ENCODE measurements around the gene FBXO41. TPM values are rescaled to one million over a fixed set of nuclear protein-coding genes. Genes with fewer than 3 reads are reported as not detected.
A peak's percentile ranks its signal among the peaks of the same experiment; 100 is the strongest.

The FBXO41 gene
- total RNA-seq, 1 experiment from 2014 or later: 6.5 TPM

DNA sequence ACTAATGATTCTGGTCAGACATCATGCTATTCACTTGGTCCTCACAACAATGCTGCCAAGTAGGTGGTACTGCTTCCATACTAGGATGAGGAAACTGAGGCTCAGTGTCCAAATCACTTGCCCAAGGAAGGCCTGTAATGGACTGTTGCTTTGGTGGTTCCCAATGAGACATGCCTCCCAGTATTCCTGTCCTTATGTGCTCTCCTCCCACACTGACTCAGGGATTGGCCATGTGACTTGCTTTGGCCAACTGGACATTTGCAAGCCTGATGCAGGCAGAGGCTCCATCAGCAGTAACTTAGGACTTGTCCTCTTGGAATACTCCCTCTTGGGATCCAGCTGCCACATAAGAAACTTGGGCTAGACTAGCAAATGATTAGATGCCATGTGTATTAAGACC is 3.0 kb downstream of the FBXO41 start:
- no TSS peak for BruUV-seq (replicated peaks)
- no peak overlapping the region for H3K4me3 ChIP-seq (ENCODE audit: low read depth in 2 of 2, low read length in 2 of 2)
- no peak overlapping the region for H3K27ac ChIP-seq (ENCODE audit: low read length)
- ATAC-seq (no peak), DNase-seq (ENCODE audit: low read depth, low spot score) (no peak)
- CTCF ChIA-PET: no interaction called here
- intact Hi-C loops (cut with micrococcal nuclease; ENCODE audit: unreplicated experiment) (no loop called here), in situ Hi-C loops (cut with HindIII; ENCODE audit: low pct_unique_long_range_greater_than_20kb, low sequenced_read_pairs) (no loop called here)
- no peaks in the 10 kb centered on the region; the same call in 1 of the 2 replicates for H3K36me3 ChIP-seq (ENCODE audit: control insufficient read depth, insufficient read depth, low read length)
- TF ChIP-seq POLR2AphosphoS5 (IDR thresholded peaks at IDR 0.05; ENCODE audit: low read depth, low read length) (no peak), TCF7L2 (IDR thresholded peaks at IDR 0.05; ENCODE audit: low read depth, low read length) (no peak), SIN3A (IDR thresholded peaks at IDR 0.05; ENCODE audit: borderline replicate concordance, insufficient read depth, low read depth, low read length) (no peak)
- TF ChIP-seq, protein P1, sequence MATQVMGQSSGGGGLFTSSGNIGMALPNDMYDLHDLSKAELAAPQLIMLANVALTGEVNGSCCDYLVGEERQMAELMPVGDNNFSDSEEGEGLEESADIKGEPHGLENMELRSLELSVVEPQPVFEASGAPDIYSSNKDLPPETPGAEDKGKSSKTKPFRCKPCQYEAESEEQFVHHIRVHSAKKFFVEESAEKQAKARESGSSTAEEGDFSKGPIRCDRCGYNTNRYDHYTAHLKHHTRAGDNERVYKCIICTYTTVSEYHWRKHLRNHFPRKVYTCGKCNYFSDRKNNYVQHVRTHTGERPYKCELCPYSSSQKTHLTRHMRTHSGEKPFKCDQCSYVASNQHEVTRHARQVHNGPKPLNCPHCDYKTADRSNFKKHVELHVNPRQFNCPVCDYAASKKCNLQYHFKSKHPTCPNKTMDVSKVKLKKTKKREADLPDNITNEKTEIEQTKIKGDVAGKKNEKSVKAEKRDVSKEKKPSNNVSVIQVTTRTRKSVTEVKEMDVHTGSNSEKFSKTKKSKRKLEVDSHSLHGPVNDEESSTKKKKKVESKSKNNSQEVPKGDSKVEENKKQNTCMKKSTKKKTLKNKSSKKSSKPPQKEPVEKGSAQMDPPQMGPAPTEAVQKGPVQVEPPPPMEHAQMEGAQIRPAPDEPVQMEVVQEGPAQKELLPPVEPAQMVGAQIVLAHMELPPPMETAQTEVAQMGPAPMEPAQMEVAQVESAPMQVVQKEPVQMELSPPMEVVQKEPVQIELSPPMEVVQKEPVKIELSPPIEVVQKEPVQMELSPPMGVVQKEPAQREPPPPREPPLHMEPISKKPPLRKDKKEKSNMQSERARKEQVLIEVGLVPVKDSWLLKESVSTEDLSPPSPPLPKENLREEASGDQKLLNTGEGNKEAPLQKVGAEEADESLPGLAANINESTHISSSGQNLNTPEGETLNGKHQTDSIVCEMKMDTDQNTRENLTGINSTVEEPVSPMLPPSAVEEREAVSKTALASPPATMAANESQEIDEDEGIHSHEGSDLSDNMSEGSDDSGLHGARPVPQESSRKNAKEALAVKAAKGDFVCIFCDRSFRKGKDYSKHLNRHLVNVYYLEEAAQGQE (IDR thresholded peaks at IDR 0.05; ENCODE audit: insufficient read depth in 1 of 2, low read depth in 2 of 2, low read length in 1 of 2): no peak
- TF ChIP-seq, protein P2, sequence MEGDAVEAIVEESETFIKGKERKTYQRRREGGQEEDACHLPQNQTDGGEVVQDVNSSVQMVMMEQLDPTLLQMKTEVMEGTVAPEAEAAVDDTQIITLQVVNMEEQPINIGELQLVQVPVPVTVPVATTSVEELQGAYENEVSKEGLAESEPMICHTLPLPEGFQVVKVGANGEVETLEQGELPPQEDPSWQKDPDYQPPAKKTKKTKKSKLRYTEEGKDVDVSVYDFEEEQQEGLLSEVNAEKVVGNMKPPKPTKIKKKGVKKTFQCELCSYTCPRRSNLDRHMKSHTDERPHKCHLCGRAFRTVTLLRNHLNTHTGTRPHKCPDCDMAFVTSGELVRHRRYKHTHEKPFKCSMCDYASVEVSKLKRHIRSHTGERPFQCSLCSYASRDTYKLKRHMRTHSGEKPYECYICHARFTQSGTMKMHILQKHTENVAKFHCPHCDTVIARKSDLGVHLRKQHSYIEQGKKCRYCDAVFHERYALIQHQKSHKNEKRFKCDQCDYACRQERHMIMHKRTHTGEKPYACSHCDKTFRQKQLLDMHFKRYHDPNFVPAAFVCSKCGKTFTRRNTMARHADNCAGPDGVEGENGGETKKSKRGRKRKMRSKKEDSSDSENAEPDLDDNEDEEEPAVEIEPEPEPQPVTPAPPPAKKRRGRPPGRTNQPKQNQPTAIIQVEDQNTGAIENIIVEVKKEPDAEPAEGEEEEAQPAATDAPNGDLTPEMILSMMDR (IDR thresholded peaks at IDR 0.05): no peak
- POLR2A ChIA-PET: no interaction called here
- no peaks in the 10 kb centered on the region for H3K9me3 ChIP-seq (ENCODE audit: control insufficient read depth, insufficient read depth, low read depth, low read length)
- H3K27me3 ChIP-seq (ENCODE audit: control insufficient read depth, insufficient read depth, low read length): no peaks in the 10 kb centered on the region
- H3K4me1 ChIP-seq (ENCODE audit: control insufficient read depth, insufficient read depth, low read length): peaks cover 9% of the 10 kb centered on the region; the same call in 1 of the 2 replicates

DNA sequence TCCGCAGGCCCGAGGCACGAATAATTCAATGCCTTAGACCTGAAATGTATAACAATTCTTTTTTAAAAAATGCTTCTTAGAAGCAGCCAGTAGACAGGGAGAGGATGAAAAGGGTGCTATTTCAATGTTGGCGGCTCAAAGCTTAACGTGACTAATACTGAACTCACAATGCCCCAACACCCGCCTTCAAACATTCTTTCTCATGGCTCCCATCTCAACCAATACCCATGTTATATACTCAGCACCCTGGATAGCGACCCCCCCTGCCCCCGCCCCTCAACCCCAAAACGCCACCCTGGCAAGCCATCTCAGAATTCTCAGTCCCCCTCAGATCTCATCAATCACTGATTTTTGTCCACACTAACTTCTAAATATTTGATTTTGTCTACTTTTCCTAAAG is 4.4 kb downstream of the FBXO41 start:
- TF ChIP-seq TCF7L2 (IDR thresholded peaks at IDR 0.05; ENCODE audit: low read depth, low read length): no peak
- TF ChIP-seq, protein P1 (IDR thresholded peaks at IDR 0.05; ENCODE audit: insufficient read depth in 1 of 2, low read depth in 2 of 2, low read length in 1 of 2): peak in 1 of 2 experiments; percentile 65; a peak in 2 of 4 replicates
- intact Hi-C loops (cut with micrococcal nuclease; ENCODE audit: unreplicated experiment) (no loop called here), in situ Hi-C loops (cut with HindIII; ENCODE audit: low pct_unique_long_range_greater_than_20kb, low sequenced_read_pairs) (no loop called here)
- Histone ChIP-seq H3K27me3 (ENCODE audit: control insufficient read depth, insufficient read depth, low read length) (no peaks in the 10 kb centered on the region), H3K27ac (ENCODE audit: low read length) (no peak overlapping the region), H3K4me3 (ENCODE audit: low read depth in 2 of 2, low read length in 2 of 2) (no peak overlapping the region), H3K9me3 (ENCODE audit: control insufficient read depth, insufficient read depth, low read depth, low read length) (no peaks in the 10 kb centered on the region), H3K4me1 (ENCODE audit: control insufficient read depth, insufficient read depth, low read length) (peaks cover 6% of the 10 kb centered on the region; the same call in 1 of the 2 replicates), H3K36me3 (ENCODE audit: control insufficient read depth, insufficient read depth, low read length) (no peaks in the 10 kb centered on the region; the same call in 1 of the 2 replicates)
- no TSS peak for BruUV-seq (replicated peaks)
- CTCF ChIA-PET: interaction anchor here (0.5 kb wide), 1 partner anchor 25 kb away, joined by 3 read pairs; no protein-coding TSS in a partner anchor
- POLR2A ChIA-PET: no interaction called here
- DNase-seq (ENCODE audit: low read depth, low spot score): no peak
- ATAC-seq: no peak
